Gastroesophageal sphincter (tissue), 3 donors: Measurements from ENCODE around the gene DVL2.

Experiments
- CTCF ChIP-seq, 4 experiments: fragments of 200-600 bp in 2 of 4; fragments of 450-650 bp in 2 of 4; sonication (generic) in 1 of 4; IDR thresholded peaks; one replicate each; pipeline ENCODE4 v1.5.1; 2017 to 2019; ENCODE audit warnings: antibody characterized with exemption in 4 of 4, mild to moderate bottlenecking in 2 of 4, moderate library complexity in 2 of 4
- POLR2A ChIP-seq, 2 donors: fragments of 450-650 bp; IDR thresholded peaks; one replicate each; pipeline ENCODE4 v1.6.1; 2017; ENCODE audit warnings: antibody characterized with exemption in 2 of 2, mild to moderate bottlenecking in 2 of 2, moderate library complexity in 1 of 2
- POLR2AphosphoS5 ChIP-seq: sonication (generic); formaldehyde crosslinking; IDR thresholded peaks from one replicate; pipeline ENCODE4 v1.6.1; 2017; ENCODE audit warnings: antibody characterized with exemption

DNA sequence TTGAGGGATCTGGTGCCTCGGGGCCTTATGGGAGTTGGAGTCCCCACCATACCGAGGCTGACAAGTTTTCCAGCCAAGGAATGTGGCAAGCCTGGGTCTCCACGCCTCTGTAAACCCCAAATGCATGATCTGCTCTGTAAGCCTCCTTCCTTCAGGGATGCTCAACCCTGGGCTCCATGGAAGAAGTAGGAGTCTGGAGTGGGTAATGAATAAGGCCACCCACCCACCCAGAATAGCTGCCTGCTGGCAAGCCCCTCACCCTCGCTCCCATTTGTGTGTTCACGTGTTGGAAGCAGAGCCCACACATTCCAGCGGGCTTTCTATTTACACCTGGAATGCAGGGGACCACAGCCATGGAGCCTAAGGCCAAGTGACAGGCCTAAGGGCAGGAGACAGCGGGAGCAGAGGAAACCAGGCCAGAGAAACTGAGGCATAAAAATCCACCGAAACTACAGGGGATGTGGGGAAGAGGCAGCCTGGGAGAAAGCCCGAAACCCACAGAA is 19.1 kb downstream of the DVL2 start:
- no peak for TF ChIP-seq POLR2A (IDR thresholded peaks at IDR 0.05)
- TF ChIP-seq CTCF (IDR thresholded peaks at IDR 0.05), result no peak
- peak; percentile 40 for TF ChIP-seq POLR2AphosphoS5
